Measurements from ENCODE around the gene KRT36. TPM values are rescaled to one million over a fixed set of nuclear protein-coding genes. Genes with fewer than 3 reads are reported as not detected.

Gene KRT36
- total RNA-seq, 1 donor from 2014 or later, result not detected

DNA sequence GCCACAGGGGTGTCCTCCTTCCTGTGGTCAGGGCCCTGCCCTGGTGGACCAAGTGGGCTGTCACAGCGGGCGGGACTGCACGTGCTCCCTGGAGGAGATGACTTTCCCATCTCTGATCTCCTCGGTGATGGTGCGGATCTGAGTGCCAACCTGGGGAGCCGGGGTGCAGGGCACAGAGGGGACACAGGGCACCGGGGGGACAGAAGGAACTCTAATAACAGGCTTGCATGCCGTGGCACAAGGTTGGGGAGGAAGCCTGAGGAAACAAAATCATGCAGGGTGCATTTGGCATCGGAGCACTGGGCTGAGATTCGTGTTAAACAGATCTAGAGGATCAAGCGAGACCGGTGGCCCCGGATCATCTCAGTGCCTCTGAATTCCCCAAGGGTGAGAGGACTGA, 3.4 kb downstream of the KRT36 start:
- no peak for DNase-seq (ENCODE audit: low spot score)
- no peak overlapping the region for H3K4me3 Mint-ChIP-seq
- H3K4me1 Mint-ChIP-seq (ENCODE audit: low read depth), result no peaks in the 10 kb centered on the region
- H3K27ac Mint-ChIP-seq, result no peak overlapping the region
- intact Hi-C loops (cut with micrococcal nuclease), result loop anchor here (1.0 to 5.0 kb wide), 3 partner anchors 62 to 176 kb away; no protein-coding TSS in a partner anchor
- peaks cover 10% of the 10 kb centered on the region for H3K27me3 Mint-ChIP-seq (ENCODE audit: insufficient read depth)
- no peaks in the 10 kb centered on the region for H3K36me3 Mint-ChIP-seq (ENCODE audit: low read depth)
- no peaks in the 10 kb centered on the region for H3K9me3 Mint-ChIP-seq

DNA sequence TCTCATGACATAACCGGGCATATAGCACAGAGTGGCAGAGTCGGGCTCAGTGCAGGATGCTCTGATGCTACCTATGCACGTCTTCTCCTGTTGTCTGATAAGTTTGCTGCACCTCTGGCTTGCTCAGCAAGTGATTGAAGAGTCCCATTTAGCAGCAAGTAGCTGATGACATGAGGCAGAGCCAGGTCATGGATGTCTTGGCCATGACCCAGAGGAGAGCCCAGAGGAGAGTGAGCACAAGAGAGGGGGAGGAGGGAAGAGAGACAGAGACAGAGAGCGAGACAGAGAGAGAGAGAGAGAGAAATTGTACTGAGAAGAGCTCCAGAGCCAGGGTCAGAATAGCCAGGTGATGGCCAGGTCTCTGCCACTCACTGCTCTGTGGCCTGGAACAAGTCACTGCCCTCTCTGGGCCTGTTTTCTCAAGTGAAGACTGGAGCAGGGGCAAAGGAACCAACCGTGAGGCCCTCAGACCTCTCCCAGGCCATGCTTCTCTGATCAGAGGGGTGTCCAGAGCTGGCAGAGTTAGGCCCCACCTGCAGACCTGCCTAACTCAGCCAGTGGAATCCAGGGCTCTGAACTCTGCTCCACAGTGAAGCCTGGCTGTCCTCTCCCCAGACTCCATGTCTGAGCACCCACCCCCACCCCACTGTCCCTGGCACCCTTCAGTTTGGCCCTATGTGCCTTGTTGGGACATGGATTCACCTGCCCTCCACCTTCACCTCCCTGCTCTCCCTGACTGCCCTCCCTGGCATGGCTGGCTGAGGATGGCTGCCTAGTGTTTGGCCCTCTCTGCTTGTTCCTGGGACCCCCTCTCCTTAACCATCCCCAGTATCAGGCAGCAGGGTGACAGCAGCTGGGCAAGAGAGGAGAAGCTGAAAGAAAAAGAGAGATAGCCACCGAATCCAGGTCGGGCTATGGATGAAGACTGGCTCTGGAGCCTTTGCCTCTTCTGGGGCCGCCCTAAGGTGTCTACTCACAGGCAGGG, 4.5 kb downstream of the KRT36 start:
- Mint-ChIP-seq H3K4me3 (no peak overlapping the region), H3K27me3 (ENCODE audit: insufficient read depth) (peaks cover 7% of the 10 kb centered on the region), H3K27ac (no peak overlapping the region), H3K4me1 (ENCODE audit: low read depth) (no peaks in the 10 kb centered on the region), H3K36me3 (ENCODE audit: low read depth) (no peaks in the 10 kb centered on the region), H3K9me3 (no peaks in the 10 kb centered on the region)
- DNase-seq (ENCODE audit: low spot score), result no peak
- intact Hi-C loops (cut with micrococcal nuclease), result loop anchor here (5.0 kb wide), 1 partner anchor 177 kb away; no protein-coding TSS in a partner anchor

DNA sequence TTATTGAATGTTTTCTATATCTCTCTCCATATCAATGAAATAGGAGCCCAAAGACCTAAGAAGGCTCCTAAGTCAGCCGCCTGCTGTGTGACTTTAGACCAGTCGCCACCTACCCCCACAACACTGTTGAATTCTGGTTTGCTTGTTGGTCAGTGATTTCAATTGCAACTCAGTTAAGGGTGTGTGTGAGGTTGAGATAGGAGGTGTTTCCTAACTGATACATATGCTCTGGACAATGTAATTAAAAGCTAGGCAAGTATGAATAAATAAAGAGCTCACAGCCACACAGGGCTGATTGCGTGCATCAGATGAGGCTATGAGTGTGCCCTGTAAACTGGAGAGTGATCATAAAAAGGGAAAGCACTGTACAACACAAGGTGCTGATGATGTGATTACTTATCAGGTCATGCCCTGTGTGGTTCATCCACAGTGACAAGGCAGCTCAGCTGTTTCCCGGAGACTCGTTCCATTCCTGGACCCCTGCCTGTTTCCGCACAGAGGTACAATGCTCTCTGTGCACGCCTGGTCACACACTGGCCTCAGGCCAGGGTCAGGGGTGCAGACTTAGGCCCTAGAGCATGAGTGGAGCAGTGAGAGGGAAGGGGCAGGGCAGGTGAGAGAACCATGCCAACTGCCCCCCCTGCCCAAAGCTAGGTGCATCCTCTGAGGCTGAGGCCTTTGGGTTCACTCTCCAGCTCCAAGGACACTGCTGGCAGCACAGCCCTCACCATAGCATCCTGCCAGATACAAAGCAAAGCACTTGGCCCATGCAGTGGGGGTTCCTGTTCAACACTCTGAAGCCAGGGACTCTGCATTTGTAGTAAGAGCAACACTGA, 5.5 kb downstream of the KRT36 start:
- no peak for DNase-seq (ENCODE audit: low spot score)
- no peaks in the 10 kb centered on the region for H3K4me1 Mint-ChIP-seq (ENCODE audit: low read depth)
- H3K9me3 Mint-ChIP-seq, result no peaks in the 10 kb centered on the region
- H3K36me3 Mint-ChIP-seq (ENCODE audit: low read depth), result no peaks in the 10 kb centered on the region
- no peak overlapping the region for H3K4me3 Mint-ChIP-seq
- H3K27ac Mint-ChIP-seq, result no peak overlapping the region
- intact Hi-C loops (cut with micrococcal nuclease), result no loop called here
- peaks cover 7% of the 10 kb centered on the region for H3K27me3 Mint-ChIP-seq (ENCODE audit: insufficient read depth)

DNA sequence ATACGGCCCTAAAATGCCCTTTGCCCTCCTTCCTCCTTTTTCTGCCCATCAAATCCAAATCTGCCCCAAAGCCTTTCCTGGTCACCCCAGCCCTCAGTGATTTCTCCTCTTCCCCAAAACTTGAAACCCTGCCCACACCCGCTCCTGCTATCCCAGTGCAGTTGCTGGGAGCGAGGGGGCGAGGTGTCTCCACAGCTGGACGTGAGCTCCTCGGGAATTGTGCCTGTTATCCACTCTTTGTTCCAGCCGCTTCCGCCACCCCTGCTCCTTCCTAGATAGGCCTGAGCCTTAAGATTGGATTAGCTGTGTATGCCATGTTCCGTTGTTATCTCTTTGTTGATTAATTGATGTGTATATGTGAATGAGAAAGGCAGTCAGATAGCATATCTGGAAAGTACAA, 6.2 kb downstream of the KRT36 start:
- Mint-ChIP-seq H3K36me3 (ENCODE audit: low read depth) (no peaks in the 10 kb centered on the region), H3K27ac (no peak overlapping the region), H3K4me1 (ENCODE audit: low read depth) (no peaks in the 10 kb centered on the region), H3K27me3 (ENCODE audit: insufficient read depth) (peaks cover 7% of the 10 kb centered on the region), H3K4me3 (no peak overlapping the region), H3K9me3 (no peaks in the 10 kb centered on the region)
- intact Hi-C loops (cut with micrococcal nuclease), result no loop called here
- no peak for DNase-seq (ENCODE audit: low spot score)

GRCh38 chr17:41481036-41481435, 8.7 kb downstream of the KRT36 start, which contains the start of gene KRT35:
Gene KRT35 (minus strand): TSS chr17:41481151. CDS start chr17:41481097, 54 bp downstream.
- Mint-ChIP-seq H3K9me3 (no peaks in the 10 kb centered on the region), H3K27ac (no peak within 1 kb of the TSS), H3K4me1 (ENCODE audit: low read depth) (no peaks in the 10 kb centered on the region), H3K4me3 (no peak within 1 kb of the TSS), H3K27me3 (ENCODE audit: insufficient read depth) (peaks cover 7% of the 10 kb centered on the region), H3K36me3 (ENCODE audit: low read depth) (no peaks in the 10 kb centered on the region)
- DNase-seq (ENCODE audit: low spot score), result no peak
- intact Hi-C loops (cut with micrococcal nuclease), result no loop called here

- Mint-ChIP-seq H3K4me1 (ENCODE audit: low read depth) (no peaks in the 10 kb centered on the region), H3K4me3 (no peak overlapping the region), H3K36me3 (ENCODE audit: low read depth) (no peaks in the 10 kb centered on the region), H3K9me3 (no peaks in the 10 kb centered on the region), H3K27ac (no peak overlapping the region), H3K27me3 (ENCODE audit: insufficient read depth) (peaks cover 7% of the 10 kb centered on the region)
- intact Hi-C loops (cut with micrococcal nuclease), result no loop called here
- DNase-seq (ENCODE audit: low spot score), result no peak
These were observed 9.1 kb downstream of the KRT36 start for GRCh38 chr17:41480581-41480980.

GRCh38 chr17:41480136-41480535, 9.6 kb downstream of the KRT36 start:
- Mint-ChIP-seq H3K4me3 (no peak overlapping the region), H3K9me3 (no peaks in the 10 kb centered on the region), H3K27ac (no peak overlapping the region), H3K27me3 (ENCODE audit: insufficient read depth) (peaks cover 7% of the 10 kb centered on the region), H3K36me3 (ENCODE audit: low read depth) (no peaks in the 10 kb centered on the region), H3K4me1 (ENCODE audit: low read depth) (no peaks in the 10 kb centered on the region)
- DNase-seq (ENCODE audit: low spot score), result no peak
- intact Hi-C loops (cut with micrococcal nuclease), result no loop called here

GRCh38 chr17:41478237-41478636, 11.5 kb downstream of the KRT36 start:
- H3K4me3 Mint-ChIP-seq, result no peak overlapping the region
- H3K27me3 Mint-ChIP-seq (ENCODE audit: insufficient read depth), result peaks cover 5% of the 10 kb centered on the region
- DNase-seq (ENCODE audit: low spot score), result no peak
- H3K9me3 Mint-ChIP-seq, result no peaks in the 10 kb centered on the region
- H3K36me3 Mint-ChIP-seq (ENCODE audit: low read depth), result no peaks in the 10 kb centered on the region
- H3K27ac Mint-ChIP-seq, result no peak overlapping the region
- no peaks in the 10 kb centered on the region for H3K4me1 Mint-ChIP-seq (ENCODE audit: low read depth)
- intact Hi-C loops (cut with micrococcal nuclease), result no loop called here

- DNase-seq (ENCODE audit: low spot score), result no peak
- no peaks in the 10 kb centered on the region for H3K36me3 Mint-ChIP-seq (ENCODE audit: low read depth)
- no peaks in the 10 kb centered on the region for H3K9me3 Mint-ChIP-seq
- H3K27ac Mint-ChIP-seq, result no peak overlapping the region
- H3K4me3 Mint-ChIP-seq, result no peak overlapping the region
- no peaks in the 10 kb centered on the region for H3K4me1 Mint-ChIP-seq (ENCODE audit: low read depth)
- intact Hi-C loops (cut with micrococcal nuclease), result no loop called here
- peaks cover 8% of the 10 kb centered on the region for H3K27me3 Mint-ChIP-seq (ENCODE audit: insufficient read depth)
These were observed 12.6 kb downstream of the KRT36 start for GRCh38 chr17:41476866-41477815.

GRCh38 chr17:41475421-41475820, 14.3 kb downstream of the KRT36 start:
- Mint-ChIP-seq H3K36me3 (ENCODE audit: low read depth) (no peaks in the 10 kb centered on the region), H3K4me3 (no peak overlapping the region), H3K4me1 (ENCODE audit: low read depth) (no peaks in the 10 kb centered on the region), H3K27me3 (ENCODE audit: insufficient read depth) (peaks cover 8% of the 10 kb centered on the region), H3K27ac (no peak overlapping the region), H3K9me3 (no peaks in the 10 kb centered on the region)
- intact Hi-C loops (cut with micrococcal nuclease), result no loop called here
- no peak for DNase-seq (ENCODE audit: low spot score)

GRCh38 chr17:41474863-41475262, 14.8 kb downstream of the KRT36 start:
- Mint-ChIP-seq H3K4me3 (no peak overlapping the region), H3K9me3 (no peaks in the 10 kb centered on the region), H3K27me3 (ENCODE audit: insufficient read depth) (peaks cover 8% of the 10 kb centered on the region), H3K27ac (no peak overlapping the region), H3K4me1 (ENCODE audit: low read depth) (no peaks in the 10 kb centered on the region), H3K36me3 (ENCODE audit: low read depth) (no peaks in the 10 kb centered on the region)
- DNase-seq (ENCODE audit: low spot score), result no peak
- intact Hi-C loops (cut with micrococcal nuclease), result no loop called here

GRCh38 chr17:41468346-41468745, 21.4 kb downstream of the KRT36 start:
- no peak overlapping the region for H3K27ac Mint-ChIP-seq
- no peaks in the 10 kb centered on the region for H3K4me1 Mint-ChIP-seq (ENCODE audit: low read depth)
- H3K4me3 Mint-ChIP-seq, result no peak overlapping the region
- no peaks in the 10 kb centered on the region for H3K36me3 Mint-ChIP-seq (ENCODE audit: low read depth)
- intact Hi-C loops (cut with micrococcal nuclease), result no loop called here
- H3K9me3 Mint-ChIP-seq, result no peaks in the 10 kb centered on the region
- H3K27me3 Mint-ChIP-seq (ENCODE audit: insufficient read depth), result peaks cover 10% of the 10 kb centered on the region
- DNase-seq (ENCODE audit: low spot score), result no peak
